Mononuclear cell (primary cell): Measurements from ENCODE around the gene JAZF1. TPM values are rescaled to one million over a fixed set of nuclear protein-coding genes. Genes with fewer than 3 reads are reported as not detected.
"Not testable (repeated sequence)": the region's sequence is repeated elsewhere in the genome, so short reads cannot be mapped to it uniquely, and the experiment has no call there.

Experiments
- H3K27me3 ChIP-seq: 2 replicates; pipeline ENCODE4 v1.6.0; 2011; ENCODE audit warnings: low read length, control low read depth; ENCODE audit not compliant: insufficient read depth
- H3K4me1 ChIP-seq: 2 replicates; pipeline ENCODE4 v1.5.1; 2011; ENCODE audit warnings: mild to moderate bottlenecking, low read length, control low read depth; ENCODE audit not compliant: insufficient read depth
- H3K4me3 ChIP-seq: 2 replicates; pipeline ENCODE4 v1.5.1; 2011; ENCODE audit warnings: mild to moderate bottlenecking, low read length, moderate library complexity
- H3K9me3 ChIP-seq: 2 replicates; pipeline ENCODE4 v1.5.1; 2011; ENCODE audit warnings: low read depth, mild to moderate bottlenecking, control low read depth, low read length
- total RNA-seq: library from RNA; depleted of rRNA; stranded (reverse); fragments of >200 nt; gene quantifications from one replicate; pipeline ENCODE4 v1.2.3, GENCODE V29; 2012

JAZF1 gene
- total RNA-seq, 1 donor = 16.5 TPM

GRCh38 chr7:27900006-27900405, 280.6 kb downstream of the JAZF1 start:
- Histone ChIP-seq H3K4me1 (peaks cover 42% of the 10 kb centered on the region), H3K9me3 (no peaks in the 10 kb centered on the region), H3K27me3 (no peaks in the 10 kb centered on the region), H3K4me3 (no peak overlapping the region)

- H3K4me1 ChIP-seq = peaks cover 42% of the 10 kb centered on the region
- H3K4me3 ChIP-seq = no peak overlapping the region
- H3K9me3 ChIP-seq = no peaks in the 10 kb centered on the region
- no peaks in the 10 kb centered on the region for H3K27me3 ChIP-seq
Observed at GRCh38 chr7:27899601-27900000, 281.0 kb downstream of the JAZF1 start.

GRCh38 chr7:27897441-27897847, 283.2 kb downstream of the JAZF1 start:
- no peaks in the 10 kb centered on the region for H3K27me3 ChIP-seq
- H3K4me1 ChIP-seq = peaks cover 42% of the 10 kb centered on the region
- H3K9me3 ChIP-seq = no peaks in the 10 kb centered on the region
- no peak overlapping the region for H3K4me3 ChIP-seq

GRCh38 chr7:27897001-27897400, 283.6 kb downstream of the JAZF1 start:
- Histone ChIP-seq H3K9me3 (no peaks in the 10 kb centered on the region), H3K4me1 (peaks cover 42% of the 10 kb centered on the region), H3K4me3 (no peak overlapping the region), H3K27me3 (no peaks in the 10 kb centered on the region)

GRCh38 chr7:27895551-27895950, 285.0 kb downstream of the JAZF1 start:
- no peak overlapping the region for H3K4me3 ChIP-seq
- H3K4me1 ChIP-seq = peaks cover 33% of the 10 kb centered on the region
- H3K9me3 ChIP-seq = no peaks in the 10 kb centered on the region
- H3K27me3 ChIP-seq = no peaks in the 10 kb centered on the region

- H3K4me3 ChIP-seq = no peak overlapping the region
- H3K4me1 ChIP-seq = peaks cover 4% of the 10 kb centered on the region
- H3K27me3 ChIP-seq = no peaks in the 10 kb centered on the region
- no peaks in the 10 kb centered on the region for H3K9me3 ChIP-seq
Observed at GRCh38 chr7:27890205-27890849, 290.3 kb downstream of the JAZF1 start.

GRCh38 chr7:27889800-27890199, 290.8 kb downstream of the JAZF1 start:
- Histone ChIP-seq H3K4me3 (no peak overlapping the region), H3K27me3 (no peaks in the 10 kb centered on the region), H3K9me3 (no peaks in the 10 kb centered on the region), H3K4me1 (no peaks in the 10 kb centered on the region)

GRCh38 chr7:27888736-27889135, 291.9 kb downstream of the JAZF1 start:
- H3K27me3 ChIP-seq = no peaks in the 10 kb centered on the region
- no peaks in the 10 kb centered on the region for H3K9me3 ChIP-seq
- H3K4me3 ChIP-seq = no peak overlapping the region
- H3K4me1 ChIP-seq = no peaks in the 10 kb centered on the region

GRCh38 chr7:27886710-27887109, 293.9 kb downstream of the JAZF1 start:
- H3K9me3 ChIP-seq, H3K27me3 ChIP-seq, H3K4me3 ChIP-seq, H3K4me1 ChIP-seq: not testable (repeated sequence)

GRCh38 chr7:27885652-27886051, 294.9 kb downstream of the JAZF1 start:
- no peaks in the 10 kb centered on the region for H3K4me1 ChIP-seq
- no peak overlapping the region for H3K4me3 ChIP-seq
- H3K27me3 ChIP-seq = no peaks in the 10 kb centered on the region
- H3K9me3 ChIP-seq = no peaks in the 10 kb centered on the region

GRCh38 chr7:27883696-27884095, 296.9 kb downstream of the JAZF1 start:
- Histone ChIP-seq H3K4me3 (no peak overlapping the region), H3K27me3 (no peaks in the 10 kb centered on the region), H3K4me1 (no peaks in the 10 kb centered on the region), H3K9me3 (no peaks in the 10 kb centered on the region)

GRCh38 chr7:27876756-27877155, 303.8 kb downstream of the JAZF1 start:
- Histone ChIP-seq H3K27me3 (no peaks in the 10 kb centered on the region), H3K9me3 (no peaks in the 10 kb centered on the region), H3K4me1 (no peaks in the 10 kb centered on the region), H3K4me3 (no peak overlapping the region)

- Histone ChIP-seq H3K27me3 (no peaks in the 10 kb centered on the region), H3K4me1 (no peaks in the 10 kb centered on the region), H3K4me3 (no peak overlapping the region), H3K9me3 (no peaks in the 10 kb centered on the region)
Observed at GRCh38 chr7:27875832-27876231, 304.8 kb downstream of the JAZF1 start.

GRCh38 chr7:27875061-27875460, 305.5 kb downstream of the JAZF1 start:
- Histone ChIP-seq H3K27me3 (no peaks in the 10 kb centered on the region), H3K9me3 (no peaks in the 10 kb centered on the region), H3K4me3 (no peak overlapping the region), H3K4me1 (no peaks in the 10 kb centered on the region)

GRCh38 chr7:27873981-27874957, 306.3 kb downstream of the JAZF1 start:
- H3K9me3 ChIP-seq = no peaks in the 10 kb centered on the region
- no peak overlapping the region for H3K4me3 ChIP-seq
- no peaks in the 10 kb centered on the region for H3K4me1 ChIP-seq
- H3K27me3 ChIP-seq = no peaks in the 10 kb centered on the region
